Measurements from ENCODE around the gene ARHGAP23.

DNA sequence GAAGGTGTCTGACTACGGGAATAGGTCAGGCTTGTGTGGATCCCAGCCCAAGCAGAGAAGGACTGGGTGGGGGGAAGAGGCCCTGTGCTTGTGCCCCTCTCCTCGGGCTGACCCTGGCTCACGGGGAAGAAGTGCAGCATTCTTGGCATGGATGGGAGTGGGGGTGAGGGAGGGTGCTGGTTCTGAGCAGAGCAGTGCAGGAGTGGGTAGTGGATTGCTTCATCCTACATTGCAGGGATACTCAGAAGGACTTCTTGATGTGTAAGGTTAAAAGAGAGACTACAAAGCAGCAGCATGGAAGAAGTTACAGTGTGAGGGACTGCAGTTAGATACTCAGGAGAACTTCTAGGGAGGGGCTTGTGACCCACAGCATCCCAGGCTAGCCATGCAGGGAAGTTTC is 2.1 kb downstream of the ARHGAP23 start:
- TF ChIP-seq, protein P1, sequence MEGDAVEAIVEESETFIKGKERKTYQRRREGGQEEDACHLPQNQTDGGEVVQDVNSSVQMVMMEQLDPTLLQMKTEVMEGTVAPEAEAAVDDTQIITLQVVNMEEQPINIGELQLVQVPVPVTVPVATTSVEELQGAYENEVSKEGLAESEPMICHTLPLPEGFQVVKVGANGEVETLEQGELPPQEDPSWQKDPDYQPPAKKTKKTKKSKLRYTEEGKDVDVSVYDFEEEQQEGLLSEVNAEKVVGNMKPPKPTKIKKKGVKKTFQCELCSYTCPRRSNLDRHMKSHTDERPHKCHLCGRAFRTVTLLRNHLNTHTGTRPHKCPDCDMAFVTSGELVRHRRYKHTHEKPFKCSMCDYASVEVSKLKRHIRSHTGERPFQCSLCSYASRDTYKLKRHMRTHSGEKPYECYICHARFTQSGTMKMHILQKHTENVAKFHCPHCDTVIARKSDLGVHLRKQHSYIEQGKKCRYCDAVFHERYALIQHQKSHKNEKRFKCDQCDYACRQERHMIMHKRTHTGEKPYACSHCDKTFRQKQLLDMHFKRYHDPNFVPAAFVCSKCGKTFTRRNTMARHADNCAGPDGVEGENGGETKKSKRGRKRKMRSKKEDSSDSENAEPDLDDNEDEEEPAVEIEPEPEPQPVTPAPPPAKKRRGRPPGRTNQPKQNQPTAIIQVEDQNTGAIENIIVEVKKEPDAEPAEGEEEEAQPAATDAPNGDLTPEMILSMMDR (IDR thresholded peaks at IDR 0.05), result no peak
- no peak for TF ChIP-seq POLR2A (IDR thresholded peaks at IDR 0.05)
